Measurements from ENCODE around the gene CFAP410.

CFAP410 gene

DNA sequence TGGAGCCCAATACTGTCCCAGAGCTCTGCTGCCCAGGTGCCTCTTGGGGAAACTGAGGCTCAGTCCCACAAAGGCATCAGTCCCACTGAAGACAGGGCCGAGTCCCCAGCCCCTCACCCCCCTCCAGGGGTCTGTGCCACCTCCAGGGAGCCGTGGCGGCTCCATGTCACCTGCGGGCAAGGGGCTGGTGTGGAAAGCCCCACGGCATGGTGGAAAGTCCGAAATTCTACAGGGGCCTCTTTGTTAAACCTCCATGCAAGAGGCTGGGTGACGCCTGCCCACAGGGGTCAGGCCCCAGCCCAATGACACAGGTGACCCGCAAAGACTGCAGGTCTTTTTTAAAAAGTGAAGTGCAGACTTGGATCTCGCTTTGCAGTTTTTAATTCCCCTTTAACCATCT, 56.8 kb downstream of the CFAP410 start:
- no peak for DNase-seq

GRCh38 chr21:44281801-44282200, 57.4 kb downstream of the CFAP410 start:
- no peak for DNase-seq

DNA sequence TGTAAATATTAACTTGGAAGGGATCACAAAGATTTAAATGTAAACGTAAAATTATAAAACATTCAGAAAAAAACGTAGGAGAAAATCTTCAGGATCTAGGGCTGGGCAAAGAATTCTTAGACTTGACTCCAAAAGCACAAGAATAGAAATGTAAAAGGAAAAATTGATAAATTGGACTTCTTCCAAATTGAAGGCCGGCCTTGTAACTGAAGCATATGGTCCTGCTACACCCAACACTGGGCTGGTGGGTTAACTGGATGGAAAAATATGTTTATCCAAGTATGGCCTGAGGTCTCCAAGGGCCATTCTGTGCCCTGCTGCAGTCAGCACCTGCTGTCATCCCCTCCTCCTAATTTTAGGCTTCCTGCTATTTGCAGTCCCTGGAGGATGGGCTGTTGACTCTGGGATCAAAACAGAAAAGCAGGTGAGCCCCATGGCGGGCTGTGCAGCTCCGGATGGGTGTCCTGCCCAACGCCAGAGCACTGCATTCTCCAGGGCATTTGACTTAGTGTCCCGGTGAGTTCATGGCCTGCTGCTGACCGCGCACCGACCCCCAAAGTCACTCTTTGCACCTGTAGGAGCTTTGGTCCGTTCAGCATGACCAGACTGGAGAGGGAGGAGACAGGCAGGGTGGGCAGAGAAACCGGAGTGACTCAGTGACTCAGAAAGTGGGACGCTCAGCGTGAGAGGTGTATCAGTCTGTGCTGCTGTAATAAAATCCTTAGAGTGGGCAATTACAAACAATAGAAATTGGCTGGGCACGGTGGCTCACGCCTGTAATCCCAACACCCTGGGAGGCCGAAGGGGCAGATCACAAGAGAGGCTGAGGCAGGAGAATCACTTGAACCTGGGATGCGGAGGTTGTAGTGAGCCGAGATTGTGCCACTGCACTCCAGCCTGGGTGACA, 59.6 kb downstream of the CFAP410 start:
- DNase-seq: no peak
